A673 (cell line): ENCODE data around the gene PDE8A.

Experiments
- EZH2 ChIP-seq: fragments of 200-600 bp; sonication (generic); IDR thresholded peaks from 2 replicates; pipeline ENCODE4 v1.6.1; 2017; ENCODE audit warnings: borderline replicate concordance, low read depth, mild to moderate bottlenecking, mixed read lengths, antibody characterized with exemption, low read length; ENCODE audit not compliant: poor library complexity, severe bottlenecking
- TF ChIP-seq, protein P1 (sequence below): fragments of 300-800, 200-600 bp; sonication (generic); conservative IDR thresholded peaks from 2 replicates; pipeline ENCODE4 v1.5.1; 2017; ENCODE audit warnings: low read depth, mild to moderate bottlenecking, antibody characterized with exemption, low read length, moderate library complexity, mixed read lengths

DNA sequence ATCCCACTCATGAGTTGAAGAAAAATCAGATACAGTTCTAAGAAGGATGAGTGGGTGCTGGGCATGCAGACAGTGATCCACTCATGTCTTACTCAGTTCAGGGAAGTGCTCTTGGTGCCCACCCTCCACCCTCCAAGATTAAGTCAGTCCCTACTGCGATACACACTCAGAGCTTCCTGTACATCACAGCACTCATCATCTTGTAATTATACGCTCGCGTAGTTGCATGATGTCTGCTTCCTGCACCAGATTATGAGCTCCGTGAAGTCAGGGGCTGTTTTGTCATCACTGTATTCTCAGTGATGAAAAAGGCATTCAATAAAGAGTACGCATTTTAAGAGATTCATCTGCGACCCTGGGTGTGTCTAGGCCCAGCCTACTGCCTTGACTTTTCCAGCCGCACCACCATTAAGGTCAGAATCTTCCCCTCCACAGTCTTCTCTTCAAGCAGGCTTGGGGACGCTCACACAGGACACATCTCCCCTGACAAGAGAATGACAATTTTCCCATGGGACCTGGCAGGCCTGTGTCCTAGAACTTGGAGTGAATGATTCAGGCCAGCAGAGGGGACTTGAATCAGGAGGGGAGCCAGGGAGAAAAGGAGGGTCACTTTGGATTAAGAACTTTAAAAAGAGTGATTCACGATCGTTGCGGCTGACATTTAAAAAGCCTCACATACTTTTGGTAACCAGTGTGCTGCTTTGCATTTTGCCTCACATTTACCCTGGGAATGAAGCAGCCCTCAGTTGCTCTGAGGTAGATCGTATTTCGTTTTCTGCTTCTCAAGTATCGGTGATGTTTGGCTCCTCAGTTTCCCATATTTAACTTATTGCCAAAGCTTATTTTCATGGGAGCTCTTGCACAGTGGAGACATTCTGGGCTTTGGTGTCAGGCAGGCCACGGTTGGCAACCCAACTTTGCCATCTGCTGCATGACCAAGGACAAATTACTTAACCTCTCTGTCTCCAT lies 7.9 kb upstream of the PDE8A start:
- TF ChIP-seq, protein P1, sequence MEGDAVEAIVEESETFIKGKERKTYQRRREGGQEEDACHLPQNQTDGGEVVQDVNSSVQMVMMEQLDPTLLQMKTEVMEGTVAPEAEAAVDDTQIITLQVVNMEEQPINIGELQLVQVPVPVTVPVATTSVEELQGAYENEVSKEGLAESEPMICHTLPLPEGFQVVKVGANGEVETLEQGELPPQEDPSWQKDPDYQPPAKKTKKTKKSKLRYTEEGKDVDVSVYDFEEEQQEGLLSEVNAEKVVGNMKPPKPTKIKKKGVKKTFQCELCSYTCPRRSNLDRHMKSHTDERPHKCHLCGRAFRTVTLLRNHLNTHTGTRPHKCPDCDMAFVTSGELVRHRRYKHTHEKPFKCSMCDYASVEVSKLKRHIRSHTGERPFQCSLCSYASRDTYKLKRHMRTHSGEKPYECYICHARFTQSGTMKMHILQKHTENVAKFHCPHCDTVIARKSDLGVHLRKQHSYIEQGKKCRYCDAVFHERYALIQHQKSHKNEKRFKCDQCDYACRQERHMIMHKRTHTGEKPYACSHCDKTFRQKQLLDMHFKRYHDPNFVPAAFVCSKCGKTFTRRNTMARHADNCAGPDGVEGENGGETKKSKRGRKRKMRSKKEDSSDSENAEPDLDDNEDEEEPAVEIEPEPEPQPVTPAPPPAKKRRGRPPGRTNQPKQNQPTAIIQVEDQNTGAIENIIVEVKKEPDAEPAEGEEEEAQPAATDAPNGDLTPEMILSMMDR: no peak
- no peak for TF ChIP-seq EZH2
